Choroid plexus epithelial cell (primary cell): ENCODE results near the gene SIN3A.
"Not testable (repeated sequence)": the region's sequence is repeated elsewhere in the genome, so short reads cannot be mapped to it uniquely, and the experiment has no call there.

Experiments
- DNase-seq: peaks from one replicate; pipeline ENCODE4 v3.0.0-alpha.2; 2010; ENCODE audit warnings: low read depth
- H3K4me3 ChIP-seq: 2 replicates; pipeline ENCODE4 v1.5.1; 2011; ENCODE audit warnings: low read depth, mild to moderate bottlenecking, control low read depth, low read length, moderate library complexity
- CTCF ChIP-seq: conservative IDR thresholded peaks from 2 replicates; pipeline ENCODE4 v1.5.1; 2011; ENCODE audit warnings: low read depth, mild to moderate bottlenecking, control low read depth, inconsistent platforms, low read length, moderate library complexity

Gene SIN3A

GRCh38 chr15:75450307-75451201 is 936 bp downstream of the SIN3A start:
- peak overlapping the region; percentile 100 for H3K4me3 ChIP-seq

GRCh38 chr15:75449585-75450306 is 1.7 kb downstream of the SIN3A start:
- H3K4me3 ChIP-seq = peak overlapping the region; percentile 100
- DNase-seq = no peak

More at GRCh38 chr15:75450307-75451201, 936 bp downstream of the SIN3A start:
- peak; percentile 99 for DNase-seq
- no peak for TF ChIP-seq CTCF

GRCh38 chr15:75448171-75448570 is 3.3 kb downstream of the SIN3A start:
- not testable (repeated sequence) for H3K4me3 ChIP-seq, DNase-seq

More at GRCh38 chr15:75449585-75450306, 1.7 kb downstream of the SIN3A start:
- TF ChIP-seq CTCF = no peak

- H3K4me3 ChIP-seq = no peak overlapping the region
- TF ChIP-seq CTCF = no peak
- no peak for DNase-seq
Measured at GRCh38 chr15:75446151-75446550, 5.3 kb downstream of the SIN3A start.

- not testable (repeated sequence) for H3K4me3 ChIP-seq, DNase-seq
Measured at GRCh38 chr15:75445324-75445723, 6.2 kb downstream of the SIN3A start.

GRCh38 chr15:75443972-75444453 is 7.5 kb downstream of the SIN3A start:
- DNase-seq = peak; percentile 69

GRCh38 chr15:75437721-75438120 is 13.8 kb downstream of the SIN3A start:
- no peak for TF ChIP-seq CTCF
- DNase-seq = no peak
- no peak overlapping the region for H3K4me3 ChIP-seq

More at GRCh38 chr15:75443972-75444453, 7.5 kb downstream of the SIN3A start:
- not testable (repeated sequence) for H3K4me3 ChIP-seq

- no peak for TF ChIP-seq CTCF
- DNase-seq = no peak
- no peak overlapping the region for H3K4me3 ChIP-seq
Measured at GRCh38 chr15:75436881-75437280, 14.6 kb downstream of the SIN3A start.
